ENCODE measurements around the gene LIME1.

Gene LIME1

DNA sequence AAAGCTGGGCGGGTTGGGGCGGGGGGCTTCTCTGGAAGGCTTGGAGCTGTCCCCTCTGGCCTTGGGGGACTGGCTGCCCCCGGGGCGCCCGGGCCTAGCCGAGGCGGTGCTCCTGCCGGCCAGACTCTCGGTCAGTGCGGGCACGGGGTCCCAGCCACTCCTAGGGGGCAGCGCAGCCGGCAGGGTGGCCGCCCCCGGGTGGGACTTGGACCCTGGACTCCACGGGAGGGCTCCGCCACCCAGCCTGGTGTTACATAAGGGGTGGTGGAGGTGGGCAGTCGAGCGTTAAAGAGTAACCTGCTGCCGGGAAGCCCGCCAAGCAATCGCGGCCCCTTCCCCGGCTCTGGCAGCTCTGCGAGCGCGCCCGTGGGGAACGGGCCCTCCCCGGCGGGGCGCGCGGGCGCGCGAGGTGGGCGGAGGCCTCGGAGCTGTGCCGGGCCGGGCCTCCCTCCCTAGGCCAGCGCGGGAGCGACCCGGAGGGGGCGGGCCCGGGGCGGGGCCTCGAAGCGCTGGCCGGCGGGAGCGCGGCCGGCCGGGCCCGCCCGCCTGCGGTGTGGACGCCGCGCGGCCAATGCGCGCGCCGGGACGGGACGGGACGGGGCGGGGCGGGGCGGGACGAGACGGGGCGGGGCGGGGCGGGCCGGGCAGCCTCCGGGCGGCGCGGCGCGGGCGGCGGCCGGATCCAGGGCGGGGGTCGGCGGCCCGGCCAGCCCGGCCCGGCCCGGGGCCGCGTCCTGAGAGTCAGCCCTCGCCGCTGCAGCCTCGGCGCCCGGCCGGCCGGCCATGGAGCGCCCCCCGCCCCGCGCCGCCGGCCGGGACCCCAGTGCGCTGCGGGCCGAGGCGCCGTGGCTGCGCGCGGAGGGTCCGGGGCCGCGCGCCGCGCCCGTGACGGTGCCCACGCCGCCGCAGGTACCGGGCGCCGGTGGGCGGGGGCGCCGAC is 2.9 kb downstream of the LIME1 start, which contains the start of gene SLC2A4RG:
TSS of gene SLC2A4RG (plus strand) at position 647 of the 940 bp plus-strand sequence. CDS start at position 784, 137 bp downstream.
- peak; percentile 87 for DNase-seq

DNA sequence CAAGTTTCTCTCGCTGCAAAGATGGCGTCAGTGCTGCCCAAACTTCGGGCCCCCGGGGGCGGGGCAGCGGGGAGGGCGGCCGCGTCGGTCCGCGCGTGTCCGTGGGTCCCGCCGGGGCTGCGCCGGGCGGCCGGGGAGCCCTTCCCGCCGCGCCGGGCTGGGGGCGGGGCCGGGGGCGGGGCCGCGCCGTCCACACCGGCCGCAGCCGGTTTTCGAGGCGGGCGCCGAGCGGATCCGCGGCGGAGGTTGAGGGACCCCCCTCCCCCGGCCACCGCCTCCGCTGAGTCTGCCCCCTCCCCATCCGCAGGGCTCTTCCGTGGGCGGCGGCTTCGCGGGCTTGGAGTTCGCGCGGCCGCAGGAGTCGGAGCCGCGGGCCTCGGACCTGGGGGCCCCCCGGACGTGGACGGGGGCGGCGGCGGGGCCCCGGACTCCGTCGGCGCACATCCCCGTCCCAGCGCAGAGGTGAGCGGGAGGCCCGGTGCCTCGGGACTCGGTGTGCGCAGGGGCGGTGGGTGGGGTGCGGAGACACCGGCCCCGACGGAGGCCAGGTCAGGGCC is 3.7 kb downstream of the LIME1 start:
- DNase-seq = peak; percentile 12

DNA sequence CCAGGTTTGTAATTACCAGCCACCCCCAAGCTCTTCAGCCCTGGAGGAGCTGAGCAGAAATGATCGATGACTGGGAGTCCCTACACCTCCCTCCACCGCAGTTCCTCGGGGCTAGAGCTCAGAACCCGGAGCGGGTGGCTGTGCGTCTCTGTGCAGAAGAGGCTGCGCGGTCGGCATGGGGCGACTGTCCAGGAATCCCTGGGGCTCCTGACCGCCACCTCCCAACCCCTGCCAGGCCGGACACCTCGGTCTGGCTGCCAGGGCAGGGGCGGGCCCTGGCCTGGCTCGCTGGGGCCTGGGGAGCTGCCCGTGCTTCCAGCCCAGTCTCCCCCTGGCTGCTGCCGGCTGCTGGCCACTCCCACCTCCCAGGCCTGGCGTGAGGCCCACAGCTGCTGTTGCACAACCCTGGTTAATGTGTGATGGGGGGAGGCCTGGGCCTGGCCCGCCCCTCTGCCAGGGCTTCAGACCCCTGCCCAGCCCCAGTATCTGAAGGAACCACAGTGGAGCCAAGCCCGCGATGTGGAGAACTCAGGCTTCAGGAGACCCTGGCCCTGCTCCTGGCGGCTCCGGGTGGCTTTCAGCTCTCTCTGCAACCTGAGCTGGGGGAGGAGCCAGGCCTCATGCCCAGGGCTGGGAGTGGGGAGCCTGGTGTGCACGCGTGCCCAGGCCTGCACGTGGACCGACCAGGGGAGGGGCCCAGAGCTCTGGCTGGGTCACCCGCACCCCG is 4.3 kb downstream of the LIME1 start:
- DNase-seq = peak; percentile 69

DNA sequence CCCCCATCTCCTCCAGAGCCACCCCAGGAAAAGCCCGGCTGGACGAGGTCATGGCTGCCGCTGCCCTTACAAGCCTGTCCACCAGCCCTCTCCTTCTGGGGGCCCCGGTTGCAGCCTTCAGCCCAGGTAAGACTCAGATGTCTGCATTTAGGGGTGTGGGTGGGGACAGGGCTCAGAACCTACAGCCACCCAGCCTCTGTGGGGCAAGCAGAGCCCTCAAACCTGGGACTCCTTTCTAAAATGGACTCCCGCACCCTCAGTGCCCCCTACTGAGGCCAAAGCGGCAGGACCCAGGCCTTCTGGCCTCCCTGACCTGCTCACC is 4.9 kb downstream of the LIME1 start:
- DNase-seq = no peak

DNA sequence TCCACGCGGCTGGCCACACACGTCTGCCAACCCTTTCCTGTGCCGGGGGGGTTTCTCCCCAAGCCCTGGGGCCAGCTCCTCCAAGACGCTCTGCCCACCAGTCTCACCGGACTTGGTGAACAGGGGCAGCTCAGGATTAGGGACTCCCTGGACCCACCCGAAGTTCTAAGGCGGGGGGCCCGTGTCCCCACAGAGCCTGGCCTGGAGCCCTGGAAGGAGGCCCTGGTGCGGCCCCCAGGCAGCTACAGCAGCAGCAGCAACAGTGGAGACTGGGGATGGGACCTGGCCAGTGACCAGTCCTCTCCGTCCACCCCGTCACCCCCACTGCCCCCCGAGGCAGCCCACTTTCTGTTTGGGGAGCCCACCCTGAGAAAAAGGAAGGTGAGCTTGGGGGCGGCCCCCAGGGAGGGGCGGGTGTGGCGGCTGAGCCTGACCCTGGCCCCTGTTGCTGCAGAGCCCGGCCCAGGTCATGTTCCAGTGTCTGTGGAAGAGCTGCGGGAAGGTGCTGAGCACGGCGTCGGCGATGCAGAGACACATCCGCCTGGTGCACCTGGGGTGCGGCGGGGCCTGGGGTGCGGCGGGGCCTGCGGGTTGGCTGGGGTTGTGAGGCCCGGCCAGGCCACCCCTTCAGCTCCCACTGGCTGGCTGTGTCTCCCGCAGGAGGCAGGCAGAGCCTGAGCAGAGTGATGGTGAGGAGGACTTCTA is 5.4 kb downstream of the LIME1 start:
- no peak for DNase-seq

DNA sequence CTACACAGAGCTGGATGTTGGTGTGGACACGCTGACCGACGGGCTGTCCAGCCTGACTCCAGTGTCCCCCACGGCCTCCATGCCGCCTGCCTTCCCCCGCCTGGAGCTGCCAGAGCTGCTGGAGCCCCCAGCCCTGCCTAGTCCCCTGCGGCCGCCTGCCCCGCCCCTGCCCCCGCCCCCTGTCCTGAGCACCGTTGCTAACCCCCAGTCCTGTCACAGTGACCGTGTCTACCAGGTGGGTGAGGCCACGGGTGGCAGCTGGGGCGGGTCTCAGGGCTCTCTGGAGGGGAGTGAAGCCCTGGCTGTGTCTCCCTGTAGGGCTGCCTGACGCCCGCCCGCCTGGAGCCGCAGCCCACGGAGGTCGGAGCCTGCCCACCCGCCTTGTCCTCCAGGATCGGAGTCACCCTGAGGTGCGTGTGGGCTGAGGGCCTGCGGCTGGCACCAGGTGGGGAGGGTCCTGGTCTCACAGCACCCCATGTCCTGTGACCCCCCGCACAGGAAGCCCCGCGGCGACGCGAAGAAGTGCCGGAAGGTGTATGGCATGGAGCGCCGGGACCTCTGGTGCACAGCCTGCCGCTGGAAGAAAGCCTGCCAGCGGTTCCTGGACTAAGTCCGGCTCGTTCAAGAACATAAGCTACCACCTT is 6.0 kb downstream of the LIME1 start:
- DNase-seq = no peak

DNA sequence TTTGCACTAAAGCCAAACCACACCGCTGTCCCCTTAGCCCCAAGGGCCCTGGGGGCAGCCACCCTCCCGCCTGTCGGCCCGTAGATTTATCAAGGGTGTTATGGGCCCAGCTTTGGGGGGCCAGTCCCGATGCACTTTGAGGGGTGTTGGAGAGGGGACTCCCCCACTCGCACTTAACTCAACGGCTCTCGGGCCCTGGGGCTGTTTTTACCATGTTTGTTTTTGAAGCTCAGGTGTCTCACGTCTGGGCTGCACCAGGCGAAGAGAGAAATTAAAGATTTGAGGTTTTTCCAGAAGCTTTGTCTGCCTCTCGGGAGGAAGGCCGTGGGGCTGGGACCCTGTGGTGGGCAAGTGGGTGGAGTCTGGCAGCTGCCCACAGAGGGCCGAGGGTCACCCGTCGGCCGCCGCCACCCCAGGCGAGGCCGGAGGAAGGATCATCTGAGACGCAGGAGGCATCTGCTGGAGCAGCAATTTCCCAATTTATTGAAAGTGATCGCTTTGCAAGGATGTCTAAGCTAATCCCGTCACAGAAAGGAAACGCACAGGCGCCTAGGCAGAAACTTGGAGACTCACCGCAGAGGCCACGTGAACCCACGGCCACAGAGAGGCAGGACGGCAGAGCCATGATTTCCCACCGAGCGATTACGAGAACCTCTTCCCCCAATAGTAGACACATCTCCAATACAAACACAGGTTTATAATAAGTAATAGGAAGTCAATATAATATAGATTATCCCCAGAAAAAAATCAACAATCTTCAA is 6.9 kb downstream of the LIME1 start:
- no peak for DNase-seq

DNA sequence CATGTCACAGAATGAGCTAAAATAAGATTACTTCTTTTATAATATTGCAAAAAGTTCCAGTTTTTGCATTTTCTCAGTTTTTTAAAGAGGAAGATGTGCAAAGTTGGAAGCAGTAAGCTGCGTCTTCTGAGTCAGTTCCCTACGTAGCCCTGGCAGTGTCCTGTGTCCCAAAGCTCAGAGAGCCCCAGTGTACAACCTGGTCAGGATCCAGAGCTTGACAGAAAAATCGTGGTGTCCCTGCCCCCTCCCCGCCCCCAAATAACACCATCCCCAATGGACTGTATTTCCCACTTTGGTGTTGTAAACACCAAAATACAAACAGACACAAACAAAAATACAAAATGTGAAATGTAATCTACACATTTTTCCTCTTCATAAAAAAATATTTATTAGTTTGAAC is 7.7 kb downstream of the LIME1 start:
- no peak for DNase-seq

DNA sequence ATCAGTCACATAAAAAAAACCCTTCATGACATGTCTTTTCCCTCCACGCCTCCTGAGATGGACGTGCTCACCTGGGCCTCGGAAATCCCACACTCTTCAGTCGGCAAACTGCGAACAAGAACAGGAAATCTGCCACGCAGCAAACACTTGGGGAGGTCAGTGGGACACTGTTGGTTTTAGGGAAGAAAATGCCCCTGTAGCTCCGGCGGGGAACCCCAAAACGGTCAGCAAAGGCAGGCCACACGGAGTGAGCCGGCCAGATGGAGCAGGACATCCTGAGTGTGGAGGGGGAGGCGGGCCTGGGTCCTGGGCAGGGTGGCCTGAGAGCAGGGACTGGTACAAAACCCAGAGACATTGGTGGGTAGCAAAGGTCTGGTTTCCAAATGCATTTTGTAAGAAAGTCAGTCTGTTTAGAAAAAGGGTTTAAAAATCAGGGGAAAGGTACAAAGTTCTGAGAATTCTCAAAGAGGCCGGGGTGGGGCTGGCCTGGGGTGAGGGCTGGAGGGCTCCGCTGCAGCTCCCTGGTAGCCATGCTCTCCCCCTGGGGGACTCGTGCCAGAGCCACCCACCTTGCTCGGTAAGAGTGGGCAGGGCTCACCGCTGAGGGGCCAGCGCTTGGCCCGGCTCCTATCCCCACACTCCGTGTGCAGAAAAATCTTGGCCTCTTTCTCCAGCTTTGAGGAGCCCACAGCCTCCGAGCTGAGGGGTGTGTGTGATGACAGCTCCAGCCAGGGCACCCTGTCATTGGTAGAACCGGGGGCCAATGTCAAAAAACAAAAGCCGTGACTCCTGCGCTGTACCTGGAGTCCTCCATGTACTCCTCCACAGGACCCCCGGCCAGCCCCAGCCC is 8.3 kb downstream of the LIME1 start:
- no peak for DNase-seq

DNA sequence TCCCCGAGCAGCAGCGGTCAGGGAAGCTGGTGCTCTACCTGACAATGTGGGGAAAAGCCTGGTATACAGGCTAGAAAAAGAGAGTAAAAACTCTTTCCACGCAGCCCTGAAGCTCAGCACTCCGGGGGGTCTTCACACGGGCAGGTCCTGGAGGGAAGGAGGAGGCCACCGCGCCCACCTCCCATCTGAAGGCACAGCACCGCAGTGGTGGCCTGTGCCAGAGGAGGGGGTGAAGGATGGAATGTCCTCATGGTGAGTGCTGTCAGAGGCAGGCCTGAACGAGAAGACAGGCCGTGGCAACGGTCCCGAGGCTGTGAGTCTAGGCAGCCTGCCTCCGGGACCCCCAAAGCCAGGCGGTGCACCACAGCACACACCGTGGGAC is 9.0 kb downstream of the LIME1 start:
- DNase-seq = no peak

DNA sequence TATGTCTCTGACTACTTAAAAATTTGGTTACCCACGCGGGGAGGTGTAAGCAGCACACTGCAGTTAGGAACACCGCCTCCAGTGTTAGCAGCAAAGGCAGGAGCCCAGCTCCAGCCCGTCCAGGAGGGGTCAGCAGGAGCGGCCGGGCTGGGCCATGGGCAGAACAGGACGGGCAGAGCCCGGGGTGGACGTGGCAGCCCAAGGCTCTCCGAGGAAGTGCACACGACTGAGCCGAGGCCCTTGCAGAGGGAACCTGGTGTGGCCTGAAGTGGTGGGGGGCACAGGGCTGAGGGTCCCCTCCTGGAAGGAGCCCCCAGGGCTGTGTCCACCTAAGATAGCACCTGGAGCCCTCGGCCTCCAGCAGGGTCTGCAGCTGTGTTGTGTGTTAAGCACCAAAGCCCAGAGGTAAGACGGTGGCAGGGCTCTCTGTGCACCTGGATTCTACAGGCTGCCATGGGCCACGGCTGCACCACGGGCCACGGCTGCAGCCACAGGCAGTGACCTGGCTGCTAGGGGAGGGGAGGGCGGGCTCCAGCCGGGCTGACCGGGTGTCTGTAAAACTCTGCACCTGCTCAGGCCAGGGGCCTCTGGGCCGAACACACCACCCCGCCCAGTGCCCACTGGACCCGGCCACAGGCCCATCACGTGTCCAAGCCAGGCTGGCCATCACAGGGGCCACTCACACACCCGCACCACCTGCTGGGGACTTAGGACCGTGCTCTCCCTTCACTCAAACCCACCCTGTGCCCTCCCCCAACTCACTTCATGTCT is 9.7 kb downstream of the LIME1 start:
- no peak for DNase-seq

DNA sequence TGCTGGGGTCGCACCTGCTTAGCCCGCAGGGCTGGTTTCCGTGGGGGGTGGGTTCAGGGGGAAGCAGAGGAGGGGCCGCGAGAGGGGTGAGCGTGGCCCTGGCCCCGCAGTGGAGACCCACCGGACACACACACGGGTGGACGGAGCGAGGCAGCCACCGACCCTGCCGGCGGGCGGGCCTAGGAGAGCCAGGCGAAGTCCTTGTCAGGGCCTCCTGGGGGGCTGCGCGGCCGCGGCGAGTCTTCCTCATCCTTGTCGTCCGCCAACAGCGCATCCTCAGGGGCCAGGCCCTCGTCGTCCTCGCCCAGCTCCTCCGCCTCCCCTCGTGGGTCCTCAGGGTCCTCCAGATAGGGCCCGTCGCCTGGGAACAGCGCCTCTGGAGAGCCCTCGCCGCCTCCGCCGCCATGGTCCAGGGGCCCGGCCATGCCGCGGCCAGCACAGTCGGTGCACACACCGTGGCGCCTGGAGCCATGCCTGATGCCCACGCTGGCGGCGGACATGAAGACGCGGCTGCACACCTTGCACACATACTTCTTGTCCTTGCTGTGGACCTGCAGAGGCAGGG is 10.4 kb downstream of the LIME1 start:
- no peak for DNase-seq

DNA sequence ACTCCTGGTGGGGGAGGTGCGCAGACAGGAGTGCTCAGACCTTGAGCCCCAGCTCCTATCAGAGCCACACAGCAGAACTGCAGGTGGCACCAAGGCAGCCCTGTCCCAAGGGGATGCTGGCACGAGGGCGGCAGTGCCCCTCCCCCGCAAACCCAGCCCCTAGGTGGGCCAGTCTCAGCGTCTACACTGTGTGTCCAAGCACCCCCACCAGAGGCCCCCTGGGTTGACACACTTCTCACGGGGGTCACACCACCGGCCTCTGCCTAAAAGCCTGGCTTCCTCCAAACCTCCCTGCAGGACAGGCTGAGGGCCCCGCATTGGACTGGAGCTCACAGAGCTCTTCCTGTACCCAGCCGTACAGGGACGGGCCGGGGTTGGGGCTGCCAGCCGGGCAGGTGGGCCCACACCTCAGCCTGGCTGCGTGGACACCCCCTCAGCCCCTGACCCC is 11.2 kb downstream of the LIME1 start:
- DNase-seq = no peak

DNA sequence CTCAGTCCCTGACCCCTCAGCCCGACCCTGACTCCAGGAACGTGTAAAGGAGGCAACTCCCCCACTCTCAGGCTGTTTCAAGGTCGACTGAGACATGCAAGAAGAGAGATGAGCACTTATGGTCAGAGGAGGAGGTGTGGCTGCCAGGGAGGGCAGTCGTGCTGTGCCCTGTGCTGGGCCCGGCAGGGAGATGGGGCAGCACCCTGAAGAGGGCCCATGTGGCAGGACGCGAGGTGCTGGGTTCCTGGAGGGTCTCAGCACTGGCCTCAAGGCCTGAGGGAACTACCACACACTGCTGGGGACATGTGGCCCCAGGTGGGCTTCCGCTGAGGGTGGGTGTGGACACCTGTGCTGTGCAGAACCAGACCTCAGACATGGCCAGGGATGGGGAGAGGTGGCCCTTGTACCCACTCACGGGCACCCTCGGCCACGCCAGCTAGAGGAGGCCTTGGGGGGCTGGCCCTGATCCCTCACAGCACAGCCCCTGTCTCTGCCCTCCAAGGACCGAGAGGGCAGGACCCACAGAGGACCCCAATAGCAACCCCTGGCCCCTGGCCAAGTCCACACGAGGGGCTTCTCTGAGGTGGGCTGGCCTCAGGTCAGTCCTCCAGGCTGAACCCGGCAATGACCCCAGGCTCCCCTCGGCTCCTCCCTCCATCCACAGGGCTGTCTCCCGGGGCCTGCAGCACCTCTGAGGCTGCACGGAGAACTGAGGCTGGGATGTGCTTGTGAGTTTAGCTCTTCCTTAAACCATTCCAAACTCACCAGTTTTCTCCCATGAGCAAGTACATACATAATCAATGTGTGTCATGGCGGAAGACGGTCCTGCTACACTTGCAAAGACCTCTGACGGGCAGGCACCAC is 11.8 kb downstream of the LIME1 start:
- DNase-seq = no peak

DNA sequence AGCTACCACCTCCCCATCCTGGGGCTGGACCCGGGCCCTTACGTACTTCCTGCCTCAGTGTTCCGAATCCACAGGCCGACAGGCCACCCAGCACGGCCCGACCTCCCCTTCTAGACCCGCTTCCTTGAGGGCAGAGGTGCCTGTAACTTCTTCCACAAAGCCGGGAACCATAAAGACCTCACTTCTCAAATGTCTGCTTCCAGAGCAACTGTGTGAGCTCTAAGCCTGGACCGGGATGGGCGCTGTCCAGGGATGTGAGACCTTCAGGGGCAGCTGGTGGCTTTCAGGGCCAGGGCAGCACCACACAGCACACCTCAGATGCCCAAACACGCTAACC is 12.4 kb downstream of the LIME1 start:
- DNase-seq = no peak

DNA sequence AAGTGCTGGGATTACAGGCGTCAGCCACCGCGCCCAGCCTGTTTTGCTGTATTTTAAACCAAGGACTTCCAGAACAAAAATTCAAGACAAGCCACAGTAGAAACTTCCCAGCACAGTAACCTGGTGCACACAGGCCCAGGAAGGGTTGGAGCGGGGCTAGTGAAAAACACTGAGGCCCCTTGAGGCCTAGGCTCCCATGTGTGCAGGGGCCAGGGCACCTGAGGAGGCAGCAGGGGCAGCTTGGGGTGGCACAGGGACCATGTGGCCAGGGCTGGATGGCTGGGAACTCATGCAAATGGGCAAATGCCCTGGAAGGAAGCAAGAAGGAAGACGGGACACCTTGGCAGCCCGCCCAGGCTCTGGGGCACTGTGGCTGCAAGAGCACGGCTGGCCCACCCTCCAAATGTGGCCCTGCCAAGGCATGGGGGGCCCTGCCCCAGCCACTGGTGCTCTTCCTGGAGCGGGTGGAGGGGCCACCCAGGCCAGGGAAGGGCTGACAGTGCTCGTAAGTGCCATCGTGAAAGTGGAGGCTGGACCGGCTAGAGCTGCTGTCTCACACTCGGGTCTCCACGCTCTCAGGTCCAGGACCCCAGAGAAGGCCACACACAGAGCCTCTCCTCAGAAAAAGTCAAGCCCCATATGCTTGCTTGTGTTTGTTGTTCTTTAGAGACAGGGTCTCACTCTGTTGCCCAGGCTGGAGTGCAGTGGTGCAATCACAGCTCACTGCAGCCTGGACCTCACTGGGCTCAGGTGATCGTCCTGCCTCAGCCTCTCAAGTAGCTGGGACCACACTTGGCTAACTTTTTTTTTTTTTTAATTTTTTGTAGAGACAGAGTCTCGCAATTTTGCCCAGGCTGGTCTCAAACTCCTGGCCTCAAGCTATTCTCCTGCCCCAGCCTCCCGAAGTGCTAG is 13.4 kb downstream of the LIME1 start:
- no peak for DNase-seq

DNA sequence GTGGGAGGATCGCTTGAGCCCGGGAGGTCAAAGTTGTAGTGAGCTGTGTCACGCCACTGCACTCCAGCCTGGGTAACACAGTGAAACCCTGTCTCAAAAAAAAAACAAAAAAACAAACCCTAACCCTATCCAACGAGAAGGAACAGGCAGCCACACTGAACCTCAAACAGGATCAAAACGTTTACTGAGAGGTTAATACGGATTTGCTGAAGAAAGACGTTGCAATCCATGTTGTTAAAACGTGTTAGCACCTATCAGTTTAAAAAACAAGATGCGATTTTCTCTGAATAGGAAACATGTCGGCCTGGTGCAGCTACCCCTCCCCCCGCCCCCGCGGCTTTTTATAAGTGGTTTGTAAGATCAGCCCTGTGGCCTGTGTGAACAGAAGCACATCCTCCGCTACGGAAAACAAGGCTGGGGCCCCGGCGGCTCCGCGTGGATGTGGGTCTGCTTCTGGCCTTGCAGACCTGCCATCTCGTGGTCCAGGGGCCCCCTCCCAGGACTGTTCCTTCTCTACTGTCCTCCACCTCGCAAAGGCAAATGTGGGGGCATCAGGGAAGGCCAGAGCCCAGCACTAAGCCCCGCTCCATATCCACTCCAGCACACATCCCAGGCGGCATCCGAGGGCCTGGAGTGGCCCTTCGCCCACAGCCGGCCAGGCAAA is 14.5 kb downstream of the LIME1 start:
- DNase-seq = no peak
